Rectal smooth muscle tissue (tissue), 1 donor: ENCODE results near the gene OPCML.

Experiments used
- H3K27ac ChIP-seq: one replicate; pipeline ENCODE4 v1.7.0; 2013; ENCODE audit warnings: low read depth, low read length, inconsistent platforms
- H3K27me3 ChIP-seq: one replicate; pipeline ENCODE4 v1.7.0; 2013; ENCODE audit warnings: low read length; ENCODE audit not compliant: control insufficient read depth, insufficient read depth
- H3K36me3 ChIP-seq: one replicate; pipeline ENCODE4 v1.7.0; 2013; ENCODE audit warnings: low read length; ENCODE audit not compliant: control insufficient read depth, insufficient read depth
- H3K4me1 ChIP-seq: one replicate; pipeline ENCODE4 v1.7.0; 2013; ENCODE audit warnings: low read length; ENCODE audit not compliant: control insufficient read depth, insufficient read depth
- H3K4me3 ChIP-seq: one replicate; pipeline ENCODE4 v1.7.0; 2013; ENCODE audit warnings: low read length
- H3K9ac ChIP-seq: one replicate; pipeline ENCODE4 v1.7.0; 2013; ENCODE audit warnings: low read length

OPCML gene

GRCh38 chr11:132665205-132665604, 867.1 kb downstream of the OPCML start:
- Histone ChIP-seq H3K27ac (no peak overlapping the region), H3K9ac (no peak overlapping the region), H3K4me1 (no peaks in the 10 kb centered on the region), H3K36me3 (no peaks in the 10 kb centered on the region), H3K4me3 (no peak overlapping the region), H3K27me3 (no peaks in the 10 kb centered on the region)

- H3K4me1 ChIP-seq: no peaks in the 10 kb centered on the region
- H3K27me3 ChIP-seq: no peaks in the 10 kb centered on the region
- H3K36me3 ChIP-seq: no peaks in the 10 kb centered on the region
- no peak overlapping the region for H3K9ac ChIP-seq
- no peak overlapping the region for H3K4me3 ChIP-seq
- no peak overlapping the region for H3K27ac ChIP-seq
These were observed 873.6 kb downstream of the OPCML start for GRCh38 chr11:132658696-132659095.

GRCh38 chr11:132658004-132658403, 874.3 kb downstream of the OPCML start:
- Histone ChIP-seq H3K9ac (no peak overlapping the region), H3K27me3 (no peaks in the 10 kb centered on the region), H3K4me3 (no peak overlapping the region), H3K27ac (no peak overlapping the region), H3K4me1 (no peaks in the 10 kb centered on the region), H3K36me3 (no peaks in the 10 kb centered on the region)

DNA sequence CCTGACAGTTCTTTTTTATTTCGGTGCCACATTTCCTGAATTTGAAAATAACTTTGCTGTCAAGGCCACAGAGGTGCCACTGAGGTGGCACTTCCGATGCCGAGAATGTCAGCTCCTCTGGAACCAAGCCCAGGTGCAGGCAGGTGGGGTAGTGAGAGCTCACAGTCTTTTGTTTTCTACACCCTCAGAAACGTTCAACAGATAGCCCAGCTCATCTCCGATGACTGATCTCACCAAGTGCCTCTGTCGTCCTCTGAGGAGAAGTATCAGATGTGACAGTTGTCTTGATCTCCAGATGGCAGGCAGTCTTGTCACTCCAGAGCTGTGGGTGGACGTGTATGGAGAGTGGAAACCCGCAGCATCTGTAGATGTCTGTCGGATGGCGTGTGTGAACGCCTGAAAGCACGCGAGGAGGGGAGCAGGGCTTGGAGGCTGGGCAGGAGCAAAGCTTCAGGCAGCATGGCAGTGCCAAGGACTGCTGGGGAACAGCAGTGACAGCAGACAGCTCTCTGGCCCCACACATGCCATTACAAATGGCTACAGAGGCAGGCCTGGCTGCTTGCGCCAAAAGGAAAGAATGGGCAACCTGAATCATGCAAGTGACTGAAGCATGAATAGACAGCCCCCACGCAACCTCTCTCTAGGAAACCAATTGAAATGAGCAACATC, 877.0 kb downstream of the OPCML start:
- H3K4me3 ChIP-seq: no peak overlapping the region
- H3K27me3 ChIP-seq: no peaks in the 10 kb centered on the region
- no peak overlapping the region for H3K27ac ChIP-seq
- no peaks in the 10 kb centered on the region for H3K4me1 ChIP-seq
- no peaks in the 10 kb centered on the region for H3K36me3 ChIP-seq
- H3K9ac ChIP-seq: no peak overlapping the region

GRCh38 chr11:132653237-132653636, 879.1 kb downstream of the OPCML start:
- Histone ChIP-seq H3K27me3 (no peaks in the 10 kb centered on the region), H3K9ac (no peak overlapping the region), H3K4me1 (no peaks in the 10 kb centered on the region), H3K36me3 (no peaks in the 10 kb centered on the region), H3K27ac (no peak overlapping the region), H3K4me3 (no peak overlapping the region)

GRCh38 chr11:132650969-132651720, 881.2 kb downstream of the OPCML start:
- H3K4me1 ChIP-seq: no peaks in the 10 kb centered on the region
- no peak overlapping the region for H3K4me3 ChIP-seq
- H3K36me3 ChIP-seq: no peaks in the 10 kb centered on the region
- no peaks in the 10 kb centered on the region for H3K27me3 ChIP-seq
- H3K27ac ChIP-seq: no peak overlapping the region
- no peak overlapping the region for H3K9ac ChIP-seq

GRCh38 chr11:132649277-132649676, 883.0 kb downstream of the OPCML start:
- H3K27ac ChIP-seq: no peak overlapping the region
- H3K4me3 ChIP-seq: no peak overlapping the region
- no peak overlapping the region for H3K9ac ChIP-seq
- H3K4me1 ChIP-seq: no peaks in the 10 kb centered on the region
- H3K27me3 ChIP-seq: no peaks in the 10 kb centered on the region
- H3K36me3 ChIP-seq: no peaks in the 10 kb centered on the region

DNA sequence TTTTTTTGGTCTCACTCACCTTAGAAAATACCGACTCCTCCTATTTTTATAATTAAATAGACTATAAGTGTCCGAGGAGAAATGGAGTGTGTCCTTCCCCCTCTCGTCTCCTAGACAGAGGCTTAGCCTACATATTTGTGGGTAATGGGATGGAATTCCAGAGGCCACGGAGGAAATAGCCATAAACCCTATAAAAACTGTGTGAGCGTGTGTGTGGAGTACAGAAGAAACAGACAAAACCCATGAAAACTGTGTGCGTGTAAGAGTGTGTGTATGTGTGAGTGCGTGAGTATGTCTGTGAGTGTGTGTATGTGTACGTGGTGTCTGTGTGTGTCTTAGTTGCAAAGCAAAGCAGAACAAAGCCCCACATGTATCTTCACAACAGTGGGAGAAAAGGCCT, 883.5 kb downstream of the OPCML start:
- no peaks in the 10 kb centered on the region for H3K27me3 ChIP-seq
- H3K4me1 ChIP-seq: no peaks in the 10 kb centered on the region
- H3K36me3 ChIP-seq: no peaks in the 10 kb centered on the region
- no peak overlapping the region for H3K9ac ChIP-seq
- H3K27ac ChIP-seq: no peak overlapping the region
- H3K4me3 ChIP-seq: no peak overlapping the region

- Histone ChIP-seq H3K4me3 (no peak overlapping the region), H3K27me3 (no peaks in the 10 kb centered on the region), H3K36me3 (no peaks in the 10 kb centered on the region), H3K9ac (no peak overlapping the region), H3K4me1 (no peaks in the 10 kb centered on the region), H3K27ac (no peak overlapping the region)
These were observed 885.4 kb downstream of the OPCML start for GRCh38 chr11:132646890-132647289.

DNA sequence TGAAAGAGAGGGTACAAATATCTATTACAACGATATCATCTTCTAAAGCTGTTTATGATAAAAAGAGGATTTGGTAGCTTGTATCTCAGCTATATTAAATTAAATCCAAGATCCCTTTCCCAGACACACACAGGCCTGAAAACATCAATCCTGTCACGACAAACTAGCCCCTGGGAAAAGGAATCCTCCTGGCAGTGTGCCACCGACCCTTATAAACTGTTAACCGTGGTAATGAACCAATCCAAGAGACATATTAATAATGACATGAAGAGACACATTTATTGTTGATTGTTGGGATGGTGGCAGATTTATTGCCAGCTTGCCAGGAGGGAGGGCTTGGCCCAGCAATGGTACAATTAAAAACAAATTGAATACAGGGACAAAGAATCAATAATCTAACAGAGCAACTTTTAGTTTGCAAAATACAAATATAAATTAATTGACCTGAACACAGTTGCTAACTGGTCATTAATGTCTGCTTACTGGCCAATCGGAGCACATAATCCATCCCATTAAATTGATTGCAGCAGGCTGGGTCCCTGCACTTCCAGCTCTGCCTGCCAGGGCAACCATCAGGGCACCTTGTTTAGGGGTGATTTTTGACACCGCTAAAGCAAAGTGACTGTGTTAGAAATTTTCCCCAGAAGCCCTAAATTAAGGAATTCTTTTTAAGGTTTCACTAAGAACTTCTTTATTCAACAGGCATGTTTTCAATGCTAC, 887.6 kb downstream of the OPCML start:
- H3K9ac ChIP-seq: no peak overlapping the region
- no peaks in the 10 kb centered on the region for H3K27me3 ChIP-seq
- H3K4me1 ChIP-seq: no peaks in the 10 kb centered on the region
- no peak overlapping the region for H3K27ac ChIP-seq
- no peak overlapping the region for H3K4me3 ChIP-seq
- no peaks in the 10 kb centered on the region for H3K36me3 ChIP-seq

- Histone ChIP-seq H3K4me1 (no peaks in the 10 kb centered on the region), H3K27me3 (no peaks in the 10 kb centered on the region), H3K9ac (no peak overlapping the region), H3K27ac (no peak overlapping the region), H3K36me3 (no peaks in the 10 kb centered on the region), H3K4me3 (no peak overlapping the region)
These were observed 889.1 kb downstream of the OPCML start for GRCh38 chr11:132643239-132643638.

DNA sequence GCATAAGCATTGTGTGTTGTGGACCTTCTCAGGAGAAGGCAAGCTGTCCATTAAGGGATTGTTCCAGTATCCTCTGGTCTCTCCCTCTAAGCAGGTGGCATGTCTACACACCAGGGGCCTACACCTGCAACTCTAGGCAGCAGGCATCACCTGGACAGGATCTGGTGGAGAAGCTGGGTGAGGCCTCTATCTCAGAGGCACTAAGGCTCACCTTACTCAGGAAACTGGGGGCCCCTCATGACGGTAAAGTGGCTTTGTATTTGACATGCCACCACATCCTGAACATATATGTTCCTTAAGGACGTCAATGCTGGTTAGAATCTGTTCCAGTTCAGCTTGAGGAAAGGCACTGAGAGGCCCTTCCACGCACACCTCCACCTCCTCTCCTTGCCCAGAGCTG, 891.3 kb downstream of the OPCML start:
- Histone ChIP-seq H3K27ac (no peak overlapping the region), H3K4me3 (no peak overlapping the region), H3K27me3 (no peaks in the 10 kb centered on the region), H3K36me3 (no peaks in the 10 kb centered on the region), H3K4me1 (no peaks in the 10 kb centered on the region), H3K9ac (no peak overlapping the region)
